Measurements from ENCODE around the gene NOS2. TPM values are rescaled to one million over a fixed set of nuclear protein-coding genes. Genes with fewer than 3 reads are reported as not detected.

The NOS2 gene
- total and polyA plus RNA-seq, 9 donors: 0.11 to 1.9 (median 0.40) TPM

- no peaks in the 10 kb centered on the region for H3K9me3 ChIP-seq
- TF ChIP-seq CTCF (IDR thresholded peaks at IDR 0.05) (no peak), EP300 (IDR thresholded peaks at IDR 0.05) (no peak), POLR2A (IDR thresholded peaks at IDR 0.05) (no peak)
- H3K27me3 ChIP-seq: no peaks in the 10 kb centered on the region
- DNase-seq: no peak
- no peak overlapping the region for H3K27ac ChIP-seq
- no peaks in the 10 kb centered on the region for H3K4me1 ChIP-seq (ENCODE audit: insufficient read depth)
- H3K4me3 ChIP-seq: no peak overlapping the region
- H3K36me3 ChIP-seq: no peaks in the 10 kb centered on the region
- 92 to 96% (median 94%) methylated on average over 20 of the region's 20 CpGs for WGBS, 3 donors
- intact Hi-C loops (cut with DNase I): loop anchor here in 1 of 4 donors (5.0 kb wide), 1 partner anchor 236 kb away; no protein-coding TSS in a partner anchor
Measured at GRCh38 chr17:27780828-27781404, 19.4 kb downstream of the NOS2 start.

GRCh38 chr17:27780092-27780827, 20.1 kb downstream of the NOS2 start:
- Histone ChIP-seq H3K27me3 (no peaks in the 10 kb centered on the region), H3K4me3 (no peak overlapping the region), H3K4me1 (ENCODE audit: insufficient read depth) (no peaks in the 10 kb centered on the region), H3K9me3 (no peaks in the 10 kb centered on the region), H3K36me3 (no peaks in the 10 kb centered on the region), H3K27ac (no peak overlapping the region)
- 83 to 92% (median 89%) methylated on average over 8 of the region's 8 CpGs for WGBS, 3 donors
- DNase-seq: no peak
- intact Hi-C loops (cut with DNase I): loop anchor here in 1 of 4 donors (5.0 kb wide), 1 partner anchor 237 kb away; no protein-coding TSS in a partner anchor
- TF ChIP-seq EP300 (IDR thresholded peaks at IDR 0.05): no peak
- TF ChIP-seq CTCF (IDR thresholded peaks at IDR 0.05): no peak
- no peak for TF ChIP-seq POLR2A (IDR thresholded peaks at IDR 0.05)

GRCh38 chr17:27778183-27778582, 22.1 kb downstream of the NOS2 start:
- TF ChIP-seq CTCF (IDR thresholded peaks at IDR 0.05) (no peak), EP300 (IDR thresholded peaks at IDR 0.05) (no peak), POLR2A (IDR thresholded peaks at IDR 0.05) (no peak)
- Histone ChIP-seq H3K4me1 (ENCODE audit: insufficient read depth) (no peaks in the 10 kb centered on the region), H3K27me3 (no peaks in the 10 kb centered on the region), H3K4me3 (no peak overlapping the region), H3K9me3 (no peaks in the 10 kb centered on the region), H3K27ac (no peak overlapping the region), H3K36me3 (no peaks in the 10 kb centered on the region)
- intact Hi-C loops (cut with DNase I): no loop called here
- no peak for DNase-seq
- WGBS, 3 donors: 72 to 74% (median 73%) methylated on average over 4 of the region's 4 CpGs

GRCh38 chr17:27776882-27777624, 23.3 kb downstream of the NOS2 start:
- no peak for DNase-seq
- WGBS, 3 donors: 83 to 88% (median 84%) methylated on average over 11 of the region's 11 CpGs
- Histone ChIP-seq H3K4me3 (no peak overlapping the region), H3K27me3 (no peaks in the 10 kb centered on the region), H3K36me3 (no peaks in the 10 kb centered on the region), H3K9me3 (no peaks in the 10 kb centered on the region), H3K27ac (no peak overlapping the region), H3K4me1 (ENCODE audit: insufficient read depth) (no peaks in the 10 kb centered on the region)
- TF ChIP-seq CTCF (IDR thresholded peaks at IDR 0.05) (no peak), EP300 (IDR thresholded peaks at IDR 0.05) (no peak), POLR2A (IDR thresholded peaks at IDR 0.05) (no peak)
- intact Hi-C loops (cut with DNase I): no loop called here

Data from ovary (tissue), 9 donors.